Ovary (tissue), 9 donors: ENCODE results near the gene CD300LB. TPM values are rescaled to one million over a fixed set of nuclear protein-coding genes. Genes with fewer than 3 reads are reported as not detected.

Source experiments
- DNase-seq, 5 donors: peaks; one replicate each; pipeline ENCODE4 v3.0.0-alpha.2; 2019 to 2020
- H3K27ac ChIP-seq, 2 donors: fragments of 200-600 bp; one replicate each; pipeline versions ENCODE4 v1.5.1 to v1.8.0; 2019 to 2022
- H3K27me3 ChIP-seq: fragments of 200-600 bp; one replicate; pipeline ENCODE4 v1.8.0; 2022
- H3K36me3 ChIP-seq: fragments of 200-600 bp; sonication (generic); one replicate; pipeline ENCODE4 v1.5.1; 2019
- H3K4me1 ChIP-seq: one replicate; pipeline ENCODE4 v1.8.1; 2013; ENCODE audit warnings: mild to moderate bottlenecking, moderate library complexity; ENCODE audit not compliant: insufficient read depth
- H3K4me3 ChIP-seq: fragments of 200-600 bp; sonication (generic); one replicate; pipeline ENCODE4 v1.5.1; 2017
- H3K9me3 ChIP-seq, 2 donors: fragments of 200-600 bp in 1 of 2; sonication (generic) in 1 of 2; one replicate each; pipeline versions ENCODE4 v1.5.1 to v1.8.1; 2013 to 2019; ENCODE audit warnings: mild to moderate bottlenecking in 1 of 2, moderate library complexity in 1 of 2
- EP300 ChIP-seq: sonication (generic); formaldehyde crosslinking; IDR thresholded peaks from one replicate; pipeline ENCODE4 v1.6.1; 2017; ENCODE audit warnings: antibody characterized with exemption
- POLR2A ChIP-seq: fragments of 450-650 bp; IDR thresholded peaks from one replicate; pipeline ENCODE4 v1.6.1; 2017; ENCODE audit warnings: antibody characterized with exemption, mild to moderate bottlenecking, moderate library complexity
- WGBS, 3 donors: extraction: QIAGEN DNeasy Blood & Tissue Kit in 1 of 3; methylation state at CpG; one replicate each; pipeline versions ENCODE4 v1.1.5 to v1.1.7; 2013 to 2017; 5-methylcytosine and 5-hydroxymethylcytosine counted together
- intact Hi-C, 4 donors: fragments of 100-400 bp; cut with DNase I; formaldehyde crosslinking; loops; one replicate each; pipeline versions ENCODE4 v1.11.0 to v1.15.1; 2022 to 2023
- polyA plus RNA-seq, 2 donors: library from polyadenylated mRNA; stranded (reverse); fragments of 200-250 nt in 1 of 2; fragments of 350-450 nt in 1 of 2; fragmentation: Illumina TruSeq in 1 of 2; extraction: RNeasy Lipid Tissue Mini Kit (QIAGEN cat#74804) in 1 of 2; gene quantifications; one replicate each; pipeline ENCODE4 v1.2.3, GENCODE V29; 2013 to 2014
- total RNA-seq, 7 donors: library from RNA; depleted of rRNA in 2 of 7; stranded (reverse); fragments of >200 nt in 2 of 7; fragmentation: NEBNext Ultra II Directional in 3 of 7; extraction: Animal tissue kit (Norgen Biotek cat#: 25700) in 3 of 7; gene quantifications; one replicate each; pipeline versions ENCODE4 v1.1.0 to v1.2.4, GENCODE V29; 2016 to 2023
- TF ChIP-seq, protein P1 (sequence below), 3 donors: fragments of 450-650 bp in 2 of 3; fragments of 200-600 bp in 1 of 3; IDR thresholded peaks; one replicate each; pipeline versions ENCODE4 v1.5.1 to v1.8.0; 2016 to 2022; ENCODE audit warnings: antibody characterized with exemption in 3 of 3, mild to moderate bottlenecking in 1 of 3
- donor health status: DM: no; HTN: no; CAD: no; lungs with moderate emphysema.
- donor health status: DM: no; HTN: no; CAD: no.
- donor health status: Bipolar disorder and iron deficiency.
- donor health status: DM: yes; HTN: yes; CAD: no.
- donor health status: DM: no; HTN: no; CAD: no.
- donor health status: DM: yes; HTN: yes; CAD: no.

Gene CD300LB
- total and polyA plus RNA-seq, 9 donors: 0.11 to 0.69 (median 0.27) TPM; not detected in 2

DNA sequence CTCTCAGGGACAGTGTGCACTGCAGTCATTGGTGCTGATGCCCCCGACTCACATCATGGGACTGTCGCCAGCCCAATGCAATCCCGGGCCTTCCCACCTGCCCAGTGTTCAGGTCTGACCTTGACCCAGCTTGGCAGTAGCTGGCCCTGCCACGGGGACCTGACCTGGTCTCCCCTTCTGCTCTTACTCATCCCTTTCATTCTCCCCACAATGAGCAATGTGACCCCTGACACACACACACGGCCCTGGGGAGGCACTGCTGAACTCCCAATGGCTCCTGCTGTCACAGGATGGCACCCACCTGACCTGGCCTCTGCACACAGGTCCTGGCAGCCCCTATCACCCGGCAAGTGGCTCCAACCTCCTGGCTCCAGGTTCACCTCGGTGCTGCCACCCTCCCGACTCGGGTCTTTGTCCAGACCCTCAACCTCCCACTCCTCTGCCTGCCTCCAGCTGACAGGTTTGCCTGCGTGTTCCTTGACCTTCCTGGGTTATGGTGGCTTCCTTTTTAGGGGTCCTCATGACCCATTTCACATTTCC lies 8.1 kb upstream of the CD300LB start:
- Histone ChIP-seq H3K27ac (no peak overlapping the region), H3K36me3 (no peaks in the 10 kb centered on the region), H3K4me3 (no peak overlapping the region), H3K9me3 (no peaks in the 10 kb centered on the region), H3K4me1 (no peaks in the 10 kb centered on the region), H3K27me3 (no peaks in the 10 kb centered on the region)
- intact Hi-C loops: no loop called here
- no peak for DNase-seq
- 52 to 69% (median 53%) methylated on average over 10 of the region's 10 CpGs for WGBS, 3 donors
- TF ChIP-seq POLR2A: no peak

DNA sequence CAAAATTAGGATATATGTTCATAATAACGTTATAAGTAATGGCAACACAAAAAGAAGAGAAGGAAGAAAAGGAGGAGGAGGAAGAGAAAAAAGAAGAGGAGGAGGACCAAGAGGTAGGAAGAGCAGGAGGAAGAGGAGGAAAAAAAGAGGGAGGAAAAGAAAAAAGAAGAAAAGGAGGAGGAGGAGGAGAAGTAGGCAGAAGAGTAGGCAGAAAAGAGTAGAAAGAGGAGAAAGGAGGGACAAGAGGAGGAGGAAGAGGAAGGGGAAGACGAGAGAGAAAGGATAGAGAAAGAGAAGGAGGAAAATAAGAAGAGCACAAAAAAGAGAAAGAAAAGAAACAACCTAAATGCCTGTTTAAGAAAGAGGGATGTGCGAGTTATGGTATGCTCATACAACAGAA lies 5.6 kb upstream of the CD300LB start:
- Histone ChIP-seq H3K27me3 (no peaks in the 10 kb centered on the region), H3K4me3 (no peak overlapping the region), H3K9me3 (no peaks in the 10 kb centered on the region), H3K27ac (no peak overlapping the region), H3K4me1 (no peaks in the 10 kb centered on the region), H3K36me3 (no peaks in the 10 kb centered on the region)
- 66 to 76% (median 75%) methylated on average over 3 of the region's 3 CpGs for WGBS, 3 donors
- intact Hi-C loops: no loop called here
- no peak for DNase-seq
- TF ChIP-seq, protein P1, sequence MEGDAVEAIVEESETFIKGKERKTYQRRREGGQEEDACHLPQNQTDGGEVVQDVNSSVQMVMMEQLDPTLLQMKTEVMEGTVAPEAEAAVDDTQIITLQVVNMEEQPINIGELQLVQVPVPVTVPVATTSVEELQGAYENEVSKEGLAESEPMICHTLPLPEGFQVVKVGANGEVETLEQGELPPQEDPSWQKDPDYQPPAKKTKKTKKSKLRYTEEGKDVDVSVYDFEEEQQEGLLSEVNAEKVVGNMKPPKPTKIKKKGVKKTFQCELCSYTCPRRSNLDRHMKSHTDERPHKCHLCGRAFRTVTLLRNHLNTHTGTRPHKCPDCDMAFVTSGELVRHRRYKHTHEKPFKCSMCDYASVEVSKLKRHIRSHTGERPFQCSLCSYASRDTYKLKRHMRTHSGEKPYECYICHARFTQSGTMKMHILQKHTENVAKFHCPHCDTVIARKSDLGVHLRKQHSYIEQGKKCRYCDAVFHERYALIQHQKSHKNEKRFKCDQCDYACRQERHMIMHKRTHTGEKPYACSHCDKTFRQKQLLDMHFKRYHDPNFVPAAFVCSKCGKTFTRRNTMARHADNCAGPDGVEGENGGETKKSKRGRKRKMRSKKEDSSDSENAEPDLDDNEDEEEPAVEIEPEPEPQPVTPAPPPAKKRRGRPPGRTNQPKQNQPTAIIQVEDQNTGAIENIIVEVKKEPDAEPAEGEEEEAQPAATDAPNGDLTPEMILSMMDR (IDR thresholded peaks at IDR 0.05): no peak

DNA sequence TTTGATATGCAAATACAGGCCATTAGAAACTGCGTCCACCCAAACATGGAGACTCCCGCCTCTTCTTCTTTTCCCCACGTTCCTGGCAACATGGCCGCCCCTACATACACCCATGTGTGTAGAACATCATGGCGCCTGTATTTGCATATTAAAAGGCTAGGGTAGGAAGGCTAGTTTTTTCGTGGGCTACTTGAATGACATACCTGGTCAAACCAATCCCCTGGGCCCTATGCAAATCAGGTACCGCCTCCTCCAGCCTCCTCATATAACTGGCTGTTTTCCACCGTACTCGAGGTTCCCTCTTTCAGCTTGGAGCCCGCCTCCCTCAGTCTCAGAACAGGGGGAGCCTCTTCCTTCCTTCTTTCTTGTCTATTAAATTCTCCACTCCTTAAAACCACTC lies 840 bp upstream of the CD300LB start:
- TF ChIP-seq POLR2A: no peak
- TF ChIP-seq EP300: no peak
- TF ChIP-seq, protein P1 (IDR thresholded peaks at IDR 0.05): no peak
- Histone ChIP-seq H3K4me1 (no peaks in the 10 kb centered on the region), H3K27ac (no peak overlapping the region), H3K9me3 (no peaks in the 10 kb centered on the region), H3K27me3 (no peaks in the 10 kb centered on the region), H3K36me3 (no peaks in the 10 kb centered on the region), H3K4me3 (no peak overlapping the region)
- intact Hi-C loops: no loop called here
- 64 to 71% (median 70%) methylated on average over 10 of the region's 10 CpGs for WGBS, 3 donors
- DNase-seq: peak in 1 of 5 donors; percentile 4

DNA sequence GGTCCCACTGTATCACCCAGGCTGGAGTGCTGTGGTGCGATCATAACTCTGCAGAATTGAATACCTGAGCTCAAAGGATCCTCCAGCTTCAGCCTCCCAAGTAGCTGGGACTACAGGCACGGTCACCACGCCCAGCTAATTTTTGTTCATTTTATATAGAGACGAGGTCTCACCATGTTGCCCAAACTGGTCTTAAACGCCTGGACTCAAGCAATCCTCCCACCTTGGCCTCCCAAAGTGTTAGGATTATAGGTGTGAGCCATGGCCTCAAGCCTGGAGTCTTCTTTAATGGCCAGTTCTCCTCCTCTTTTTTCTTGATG lies 484 bp downstream of the CD300LB start:
- Histone ChIP-seq H3K4me1 (no peaks in the 10 kb centered on the region), H3K4me3 (no peak overlapping the region), H3K27ac (no peak overlapping the region), H3K36me3 (no peaks in the 10 kb centered on the region), H3K9me3 (no peaks in the 10 kb centered on the region), H3K27me3 (no peaks in the 10 kb centered on the region)
- intact Hi-C loops: no loop called here
- 67 to 80% (median 74%) methylated on average over 5 of the region's 5 CpGs for WGBS, 3 donors
- TF ChIP-seq POLR2A (no peak), EP300 (no peak)
- DNase-seq: no peak

DNA sequence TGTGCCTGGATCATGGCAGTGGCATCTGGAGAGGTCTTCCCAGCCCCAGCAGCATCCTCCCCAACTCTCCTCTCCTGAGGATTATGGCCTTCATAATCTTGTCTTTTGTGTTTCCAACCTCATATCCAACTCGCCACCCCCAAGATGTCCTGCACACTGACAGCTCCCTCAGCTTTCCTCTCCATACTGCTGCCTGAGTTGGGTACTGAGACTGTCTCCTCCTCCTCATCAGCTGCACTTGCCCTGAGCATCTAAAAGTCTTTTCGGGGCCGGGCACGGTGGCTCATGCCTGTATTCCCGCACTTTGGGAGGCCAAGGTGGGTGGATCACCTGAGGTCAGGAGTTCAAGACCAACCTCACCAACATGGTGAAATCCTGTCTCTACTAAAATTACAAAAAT lies 2.0 kb downstream of the CD300LB start:
- H3K9me3 ChIP-seq: no peaks in the 10 kb centered on the region
- H3K4me1 ChIP-seq: no peaks in the 10 kb centered on the region
- WGBS, 3 donors: 77 to 83% (median 78%) methylated on average over 5 of the region's 5 CpGs
- no peaks in the 10 kb centered on the region for H3K27me3 ChIP-seq
- H3K36me3 ChIP-seq: no peaks in the 10 kb centered on the region
- intact Hi-C loops: no loop called here
- DNase-seq: no peak
- no peak for TF ChIP-seq POLR2A
- TF ChIP-seq, protein P1 (IDR thresholded peaks at IDR 0.05): no peak
- TF ChIP-seq EP300: no peak
- H3K4me3 ChIP-seq: no peak overlapping the region
- no peak overlapping the region for H3K27ac ChIP-seq
